H1 (cell line): Measurements from ENCODE around the gene ATOH8. TPM values are rescaled to one million over a fixed set of nuclear protein-coding genes. Genes with fewer than 3 reads are reported as not detected.

Experiments used
- CBX5 ChIP-seq: fragments of 300-800, 300-1000 bp; sonication (generic); IDR thresholded peaks from 2 replicates; pipeline ENCODE4 v1.7.1; 2016; ENCODE audit warnings: antibody characterized with exemption, low read length, low read depth
- CREB1 ChIP-seq: IDR thresholded peaks from 2 replicates; pipeline ENCODE4 v1.6.1; 2012; ENCODE audit warnings: inconsistent platforms
- EGR1 ChIP-seq: IDR thresholded peaks from 2 replicates; pipeline ENCODE4 v1.6.1; 2011; ENCODE audit warnings: low read depth, low read length, borderline replicate concordance
- RBBP5 ChIP-seq: IDR thresholded peaks from 2 replicates; pipeline ENCODE4 v1.7.1; 2012; ENCODE audit warnings: low read depth, mild to moderate bottlenecking, inconsistent platforms, low read length, moderate library complexity, borderline replicate concordance
- SP4 ChIP-seq: IDR thresholded peaks from 2 replicates; pipeline ENCODE4 v1.6.1; 2012; ENCODE audit warnings: low read length, inconsistent platforms
- polyA plus RNA-seq, 7 experiments: library from polyadenylated mRNA; depleted of rRNA in 3 of 7; stranded (reverse) in 5 of 7; unstranded in 2 of 7; fragments of >200 nt in 5 of 7; fragments of 200-250 nt in 2 of 7; gene quantifications; 1 replicate in 5 of 7; 2 replicates in 1 of 7; 4 replicates in 1 of 7; pipeline versions ENCODE4 v1.2.1 to v1.2.3, GENCODE V29; 2011 to 2013; ENCODE audit warnings: missing spikeins in 2 of 7, mixed read lengths in 2 of 7
- total RNA-seq: library from RNA; stranded (reverse); fragmentation: NEBNext Ultra II Directional; extraction: Animal tissue kit (Norgen Biotek cat#: 25700); gene quantifications from 2 replicates; pipeline ENCODE4 v1.2.1, GENCODE V29; 2021
- TF ChIP-seq, protein P1 (sequence below): IDR thresholded peaks from 2 replicates; pipeline ENCODE4 v1.6.1; 2011; ENCODE audit warnings: low read length, improper control_type of control experiment

The ATOH8 gene
- total and polyA plus RNA-seq, 2 of the 8 experiments (the other 6 are each of a cell fraction or from before 2014, with no cell fraction given) = 0.50 to 0.53 TPM

- TF ChIP-seq RBBP5 = no peak
- no peak for TF ChIP-seq SP4
- TF ChIP-seq EGR1 = no peak
- TF ChIP-seq, protein P1, sequence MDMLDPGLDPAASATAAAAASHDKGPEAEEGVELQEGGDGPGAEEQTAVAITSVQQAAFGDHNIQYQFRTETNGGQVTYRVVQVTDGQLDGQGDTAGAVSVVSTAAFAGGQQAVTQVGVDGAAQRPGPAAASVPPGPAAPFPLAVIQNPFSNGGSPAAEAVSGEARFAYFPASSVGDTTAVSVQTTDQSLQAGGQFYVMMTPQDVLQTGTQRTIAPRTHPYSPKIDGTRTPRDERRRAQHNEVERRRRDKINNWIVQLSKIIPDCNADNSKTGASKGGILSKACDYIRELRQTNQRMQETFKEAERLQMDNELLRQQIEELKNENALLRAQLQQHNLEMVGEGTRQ = no peak
- no peak for TF ChIP-seq CBX5
- no peak for TF ChIP-seq CREB1
Observed at GRCh38 chr2:85822766-85823165, 69.0 kb downstream of the ATOH8 start (continued).
